Measurements from ENCODE around the gene COL4A1. TPM values are rescaled to one million over a fixed set of nuclear protein-coding genes. Genes with fewer than 3 reads are reported as not detected.
A peak's percentile ranks its signal among the peaks of the same experiment; 100 is the strongest.

COL4A1 gene
- total RNA-seq, 1 donor from 2014 or later = 178 TPM

- DNase-seq (ENCODE audit: extremely low spot score in 2 of 2) = no peak
- Histone ChIP-seq H3K27ac (peak overlapping the region; percentile 95), H3K36me3 (no peaks in the 10 kb centered on the region), H3K9me3 (no peaks in the 10 kb centered on the region), H3K4me1 (peaks cover 40% of the 10 kb centered on the region), H3K4me3 (peak overlapping the region; percentile 66 to 84), H3K27me3 (no peaks in the 10 kb centered on the region)
- TF ChIP-seq POLR2A (IDR thresholded peaks at IDR 0.05) (no peak), POLR2AphosphoS5 (IDR thresholded peaks at IDR 0.05; ENCODE audit: insufficient read depth in 1 of 2, low read depth in 1 of 2) (no peak)
- intact Hi-C loops (cut with DNase I) = loop anchor here (5.0 kb wide), 2 partner anchors 58 to 92 kb away; no protein-coding TSS in a partner anchor
Observed at GRCh38 chr13:110305001-110305400, 2.0 kb downstream of the COL4A1 start.

DNA sequence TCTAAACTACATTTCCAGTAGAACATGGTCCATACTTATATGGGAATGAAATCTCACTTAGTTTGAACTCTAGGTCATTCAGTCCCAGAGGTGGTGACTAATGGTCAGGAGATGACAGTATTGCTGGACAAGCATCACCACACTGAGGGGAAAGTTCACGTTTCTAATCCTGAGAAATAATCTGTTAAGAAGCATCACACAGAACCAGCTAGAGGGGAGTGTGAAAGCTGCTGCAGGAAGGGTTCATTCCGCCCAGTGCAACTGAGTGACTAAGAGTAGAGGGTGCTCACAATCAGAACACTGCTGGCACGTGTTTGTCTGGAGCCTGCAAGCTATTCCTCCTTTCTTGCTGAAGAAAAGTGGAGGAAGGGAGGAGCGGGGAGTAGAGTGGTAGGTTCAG lies 2.7 kb downstream of the COL4A1 start:
- no peaks in the 10 kb centered on the region for H3K27me3 ChIP-seq
- DNase-seq (ENCODE audit: extremely low spot score in 2 of 2) = no peak
- intact Hi-C loops (cut with DNase I) = no loop called here

GRCh38 chr13:110303644-110304043 lies 3.3 kb downstream of the COL4A1 start:
- DNase-seq (ENCODE audit: extremely low spot score in 2 of 2) = no peak
- H3K36me3 ChIP-seq = no peaks in the 10 kb centered on the region
- TF ChIP-seq POLR2AphosphoS5 (IDR thresholded peaks at IDR 0.05; ENCODE audit: insufficient read depth in 1 of 2, low read depth in 1 of 2) = no peak
- no peak for TF ChIP-seq POLR2A (IDR thresholded peaks at IDR 0.05)
- TF ChIP-seq CTCF (IDR thresholded peaks at IDR 0.05) = no peak
- H3K4me1 ChIP-seq = peaks cover 37% of the 10 kb centered on the region
- no peaks in the 10 kb centered on the region for H3K27me3 ChIP-seq
- no peak overlapping the region for H3K4me3 ChIP-seq
- intact Hi-C loops (cut with DNase I) = no loop called here
- H3K27ac ChIP-seq = peak overlapping the region; percentile 95
- no peaks in the 10 kb centered on the region for H3K9me3 ChIP-seq

More for the DNA sequence above, 2.7 kb downstream of the COL4A1 start:
- peak overlapping the region; percentile 66 to 84 for H3K4me3 ChIP-seq
- no peaks in the 10 kb centered on the region for H3K36me3 ChIP-seq
- TF ChIP-seq CTCF (IDR thresholded peaks at IDR 0.05) = no peak
- no peak for TF ChIP-seq POLR2A (IDR thresholded peaks at IDR 0.05)
- TF ChIP-seq POLR2AphosphoS5 (IDR thresholded peaks at IDR 0.05; ENCODE audit: insufficient read depth in 1 of 2, low read depth in 1 of 2) = peak; percentile 29 to 45
- peak overlapping the region; percentile 95 for H3K27ac ChIP-seq
- H3K4me1 ChIP-seq = peaks cover 37% of the 10 kb centered on the region
- no peaks in the 10 kb centered on the region for H3K9me3 ChIP-seq

- Histone ChIP-seq H3K27me3 (no peaks in the 10 kb centered on the region), H3K9me3 (no peaks in the 10 kb centered on the region), H3K27ac (peak overlapping the region; percentile 95), H3K4me1 (peaks cover 41% of the 10 kb centered on the region), H3K36me3 (no peaks in the 10 kb centered on the region), H3K4me3 (no peak overlapping the region)
- intact Hi-C loops (cut with DNase I) = no loop called here
- TF ChIP-seq CTCF (IDR thresholded peaks at IDR 0.05) (no peak), POLR2A (IDR thresholded peaks at IDR 0.05) (no peak), POLR2AphosphoS5 (IDR thresholded peaks at IDR 0.05; ENCODE audit: insufficient read depth in 1 of 2, low read depth in 1 of 2) (no peak)
- DNase-seq (ENCODE audit: extremely low spot score in 2 of 2) = no peak
Observed at GRCh38 chr13:110302997-110303396, 4.0 kb downstream of the COL4A1 start.

- H3K27ac ChIP-seq = peak overlapping the region; percentile 67
- DNase-seq (ENCODE audit: extremely low spot score in 2 of 2) = peak in 1 of 2 donors; percentile 72
- no peaks in the 10 kb centered on the region for H3K27me3 ChIP-seq
- H3K4me3 ChIP-seq = peak overlapping the region in 1 of 2 donors; percentile 24
- peaks cover 50% of the 10 kb centered on the region for H3K4me1 ChIP-seq
- H3K9me3 ChIP-seq = no peaks in the 10 kb centered on the region
- no peaks in the 10 kb centered on the region for H3K36me3 ChIP-seq
- intact Hi-C loops (cut with DNase I) = no loop called here
- TF ChIP-seq POLR2A (IDR thresholded peaks at IDR 0.05) (no peak), POLR2AphosphoS5 (IDR thresholded peaks at IDR 0.05; ENCODE audit: insufficient read depth in 1 of 2, low read depth in 1 of 2) (no peak), CTCF (IDR thresholded peaks at IDR 0.05) (no peak)
Observed at GRCh38 chr13:110301606-110302553, 5.1 kb downstream of the COL4A1 start.

Data from vagina (tissue), 2 donors.